Thoracic aorta (tissue), 2 donors: Measurements from ENCODE around the gene ZNF569. TPM values are rescaled to one million over a fixed set of nuclear protein-coding genes. Genes with fewer than 3 reads are reported as not detected.
"Not testable (repeated sequence)": the region's sequence is repeated elsewhere in the genome, so short reads cannot be mapped to it uniquely, and the experiment has no call there.

ENCODE experiments used
- ATAC-seq: fragments of 150-250 bp; one replicate; pipeline ENCODE4 v1.8.0; 2017; ENCODE audit warnings: low read depth; ENCODE audit not compliant: insufficient number of reproducible peaks, low FRiP score
- DNase-seq: peaks from one replicate; pipeline ENCODE4 v3.0.0-alpha.2; 2020; ENCODE audit warnings: low spot score
- H3K27ac ChIP-seq, 2 donors: fragments of 200-600 bp; sonication (generic); 1 replicate in 1 of 2; 2 replicates in 1 of 2; pipeline ENCODE4 v1.5.1; 2016; ENCODE audit warnings: mild to moderate bottlenecking in 2 of 2, moderate library complexity in 2 of 2
- H3K27me3 ChIP-seq: fragments of 200-600 bp; sonication (generic); replicated peaks from 2 replicates; pipeline ENCODE4 v1.6.0; 2016; ENCODE audit warnings: mild to moderate bottlenecking; ENCODE audit not compliant: insufficient read depth
- H3K36me3 ChIP-seq: fragments of 200-600 bp; sonication (generic); one replicate; pipeline ENCODE4 v1.5.1; 2016
- H3K4me1 ChIP-seq, 2 donors: fragments of 200-600 bp; sonication (generic); 1 replicate in 1 of 2; 2 replicates in 1 of 2; pipeline versions ENCODE4 v1.5.1 to v1.6.0; 2016; ENCODE audit warnings: low read depth in 2 of 2, mild to moderate bottlenecking in 1 of 2; ENCODE audit not compliant: control insufficient read depth in 1 of 2
- H3K4me3 ChIP-seq: fragments of 200-600 bp; sonication (generic); 2 replicates; pipeline ENCODE4 v1.5.1; 2016; ENCODE audit warnings: mild to moderate bottlenecking
- H3K9me3 ChIP-seq: fragments of 200-600 bp; sonication (generic); 2 replicates; pipeline ENCODE4 v1.5.1; 2016
- CTCF ChIP-seq: fragments of 200-600 bp; sonication (generic); IDR thresholded peaks from one replicate; pipeline ENCODE4 v1.5.1; 2019; ENCODE audit warnings: antibody characterized with exemption
- total RNA-seq, 2 donors: library from RNA; depleted of rRNA; stranded (reverse); fragments of >200 nt; gene quantifications; one replicate each; pipeline versions ENCODE4 v1.1.0 to v1.2.3, GENCODE V29; 2016

ZNF569 gene
- total RNA-seq, 2 donors from 2014 or later, result 4.6 to 13.3 TPM

DNA sequence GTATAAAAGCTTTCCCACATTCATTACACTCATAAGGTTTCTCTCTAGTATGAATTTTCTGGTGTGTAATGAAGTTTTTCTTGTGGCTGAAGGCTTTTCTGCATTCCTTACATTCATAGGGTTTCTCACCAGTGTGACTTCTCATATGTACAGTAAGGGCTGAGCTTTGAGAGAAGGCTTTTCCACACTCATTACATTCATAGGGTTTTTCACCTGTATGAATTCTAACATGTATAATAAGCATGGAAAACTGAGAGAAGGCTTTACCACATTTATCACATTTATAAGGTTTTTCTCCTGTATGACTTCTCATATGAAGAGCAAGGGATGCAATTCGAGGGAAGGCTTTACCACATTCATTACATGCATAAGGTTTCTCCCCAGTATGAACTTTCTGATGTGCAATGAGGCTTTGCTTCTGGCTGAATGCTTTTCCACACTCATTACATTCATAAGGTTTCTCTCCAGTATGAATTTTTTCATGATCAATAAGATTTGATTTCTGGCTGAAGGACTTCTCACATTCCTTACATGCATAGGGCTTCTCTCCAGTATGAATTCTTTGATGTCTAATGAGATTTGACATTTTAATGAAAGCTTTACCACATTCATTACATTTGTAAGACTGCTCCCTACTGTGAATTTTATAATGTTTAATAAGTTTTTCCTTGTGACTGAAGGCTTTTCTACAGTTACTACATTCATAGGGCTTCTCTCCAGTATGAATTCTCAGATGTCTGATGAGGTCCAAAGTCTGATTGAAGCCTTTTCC is 53.7 kb downstream of the ZNF569 start:
- no peak for ATAC-seq
- H3K36me3 ChIP-seq, result peaks cover 35% of the 10 kb centered on the region

DNA sequence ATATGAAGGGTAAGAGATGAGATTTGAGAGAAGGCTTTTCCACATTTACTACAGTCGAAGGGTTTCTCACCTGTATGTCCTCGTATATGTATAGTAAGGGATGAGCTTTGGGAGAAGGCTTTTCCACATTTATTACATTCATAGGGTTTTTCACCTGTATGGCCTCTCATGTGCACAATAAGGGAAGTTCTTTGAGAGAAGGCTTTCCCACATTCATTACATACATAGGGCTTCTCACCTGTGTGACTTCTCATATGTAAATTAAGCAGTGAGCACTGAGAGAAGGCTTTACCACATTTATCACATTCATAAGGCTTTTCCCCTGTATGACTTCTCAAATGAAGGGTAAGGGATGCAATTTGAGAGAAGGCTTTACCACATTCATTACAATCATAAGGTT is 54.5 kb downstream of the ZNF569 start:
- peaks cover 34% of the 10 kb centered on the region for H3K36me3 ChIP-seq
- no peak for TF ChIP-seq CTCF
- H3K9me3 ChIP-seq, result peaks cover 99% of the 10 kb centered on the region

More for the DNA sequence above, 53.7 kb downstream of the ZNF569 start:
- H3K27ac ChIP-seq, result no peak overlapping the region
- H3K4me1 ChIP-seq, result no peaks in the 10 kb centered on the region
- H3K27me3 ChIP-seq, result no peaks in the 10 kb centered on the region
- TF ChIP-seq CTCF, result no peak
- H3K4me3 ChIP-seq, result peak overlapping the region; percentile 37
- DNase-seq, result no peak
- H3K9me3 ChIP-seq, result peaks cover 99% of the 10 kb centered on the region

DNA sequence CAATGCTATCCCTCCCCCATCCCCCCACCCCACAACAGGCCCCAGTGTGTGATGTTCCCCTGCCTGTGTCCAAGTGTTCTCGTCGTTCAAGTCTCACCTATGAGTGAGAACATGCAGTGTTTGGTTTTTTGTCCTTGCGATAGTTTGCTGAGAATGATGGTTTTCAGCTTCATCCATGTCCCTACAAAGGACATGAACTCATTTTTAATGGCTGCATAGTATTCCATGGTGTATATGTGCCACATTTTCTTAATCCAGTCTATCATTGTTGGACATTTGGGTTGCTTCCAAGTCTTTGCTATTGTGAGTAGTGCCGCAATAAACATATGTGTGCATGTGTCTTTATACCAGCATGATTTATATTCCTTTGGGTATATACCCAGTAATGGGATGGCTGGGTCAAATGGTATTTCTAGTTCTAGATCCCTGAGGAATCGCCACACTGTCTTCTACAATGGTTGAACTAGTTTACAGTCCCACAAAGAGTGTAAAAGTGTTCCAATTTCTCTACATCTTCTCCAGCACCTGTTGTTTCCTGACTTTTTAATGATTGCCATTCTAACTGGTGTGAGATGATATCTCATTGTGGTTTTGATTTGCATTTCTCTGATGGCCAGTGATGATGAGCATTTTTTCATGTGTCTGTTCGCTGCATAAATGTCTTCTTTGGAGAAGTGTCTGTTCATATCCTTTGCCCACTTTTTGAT is 61.0 kb downstream of the ZNF569 start:
- not testable (repeated sequence) for DNase-seq, H3K4me3 ChIP-seq, H3K27me3 ChIP-seq, H3K36me3 ChIP-seq, H3K27ac ChIP-seq, ATAC-seq, H3K4me1 ChIP-seq
- peaks cover 78% of the 10 kb centered on the region for H3K9me3 ChIP-seq

More for the DNA sequence above, 54.5 kb downstream of the ZNF569 start:
- DNase-seq (no peak), ATAC-seq (no peak)
- Histone ChIP-seq H3K27me3 (no peaks in the 10 kb centered on the region), H3K4me3 (no peak overlapping the region), H3K4me1 (no peaks in the 10 kb centered on the region), H3K27ac (no peak overlapping the region)

GRCh38 chr19:37403403-37403802 is 63.8 kb downstream of the ZNF569 start:
- DNase-seq, result no peak
- no peak overlapping the region for H3K27ac ChIP-seq
- no peak overlapping the region for H3K4me3 ChIP-seq
- no peaks in the 10 kb centered on the region for H3K36me3 ChIP-seq
- peaks cover 67% of the 10 kb centered on the region for H3K9me3 ChIP-seq
- H3K4me1 ChIP-seq, result no peaks in the 10 kb centered on the region
- no peak for ATAC-seq
- TF ChIP-seq CTCF, result no peak
- H3K27me3 ChIP-seq, result no peaks in the 10 kb centered on the region

- no peaks in the 10 kb centered on the region for H3K4me1 ChIP-seq
- TF ChIP-seq CTCF, result no peak
- H3K36me3 ChIP-seq, result no peaks in the 10 kb centered on the region
- no peaks in the 10 kb centered on the region for H3K27me3 ChIP-seq
- H3K27ac ChIP-seq, result no peak overlapping the region
- no peak for DNase-seq
- no peak for ATAC-seq
- peaks cover 71% of the 10 kb centered on the region for H3K9me3 ChIP-seq
- no peak overlapping the region for H3K4me3 ChIP-seq
Measured at GRCh38 chr19:37401078-37401477, 66.2 kb downstream of the ZNF569 start.

- not testable (repeated sequence) for DNase-seq, ATAC-seq, H3K4me3 ChIP-seq, H3K27me3 ChIP-seq, H3K4me1 ChIP-seq, H3K27ac ChIP-seq
- Histone ChIP-seq H3K36me3 (peaks cover 37% of the 10 kb centered on the region), H3K9me3 (peaks cover 92% of the 10 kb centered on the region)
Measured at GRCh38 chr19:37391399-37391798, 75.8 kb downstream of the ZNF569 start.
